HG03103 (cell line): ENCODE data around the gene KPNB1.

Experiments used
- ATAC-seq: cut with Tn5 transposase; IDR thresholded peaks from one replicate; pipeline ENCODE4 v1.9.1; 2021; ENCODE audit warnings: low read depth; ENCODE audit not compliant: unreplicated experiment

Gene KPNB1

GRCh38 chr17:47708312-47708863 is 58.7 kb downstream of the KPNB1 start:
- ATAC-seq: no peak

GRCh38 chr17:47708864-47709541 is 59.3 kb downstream of the KPNB1 start:
- ATAC-seq: no peak

DNA sequence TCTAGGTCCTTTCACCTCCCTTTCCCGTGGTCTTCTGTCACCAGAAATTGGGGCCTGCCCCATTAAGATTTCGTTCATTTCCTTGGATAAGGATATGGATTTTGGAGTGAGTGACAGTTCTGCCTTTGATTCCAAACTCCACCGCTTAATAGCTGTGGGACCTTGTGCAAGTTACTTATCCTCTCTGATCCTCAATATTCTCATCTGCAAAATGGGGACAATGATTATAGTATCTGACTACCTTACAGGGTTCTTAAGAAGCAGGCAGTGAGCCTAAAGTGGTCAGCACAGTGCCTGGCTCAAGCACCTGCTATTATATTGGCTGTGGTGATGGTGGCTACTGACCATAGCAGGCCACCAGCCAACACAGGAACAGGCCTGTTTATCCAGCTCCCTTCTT is 59.9 kb downstream of the KPNB1 start:
- ATAC-seq: no peak

DNA sequence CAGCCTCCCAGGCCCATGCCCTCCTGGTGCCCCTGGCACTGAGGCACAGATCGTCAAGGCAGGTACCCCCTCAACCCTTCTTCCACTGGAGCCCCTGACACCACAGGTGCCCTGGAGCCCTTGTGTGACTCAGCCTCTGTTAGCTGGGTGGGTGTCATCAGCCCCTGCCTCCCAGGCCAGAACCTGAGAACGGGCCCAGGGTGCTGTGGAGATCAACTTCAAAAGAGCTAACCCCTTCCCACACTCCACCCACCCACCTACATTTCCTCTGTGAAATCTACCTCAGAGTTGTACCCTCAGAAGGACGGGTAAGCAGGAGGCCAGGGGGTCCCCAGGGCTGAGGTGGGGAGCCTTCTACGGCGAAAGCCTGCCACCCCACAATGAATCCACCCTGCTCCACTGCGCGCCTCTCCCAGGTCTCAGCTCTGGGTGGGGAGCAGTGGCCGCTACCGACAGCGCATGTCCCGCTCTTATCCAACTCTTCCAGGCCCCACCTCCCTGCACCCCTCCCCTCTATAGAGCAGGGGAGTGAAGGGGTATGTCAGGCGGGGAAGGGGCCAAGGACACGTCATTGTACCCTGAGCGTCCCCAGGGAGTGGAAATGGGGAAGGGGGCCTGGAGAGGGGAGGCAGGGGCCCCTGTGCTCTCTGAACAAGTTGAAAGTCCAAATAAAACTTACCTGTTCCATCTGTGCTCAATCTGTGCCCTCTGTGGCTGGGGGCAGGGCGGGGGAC is 61.8 kb downstream of the KPNB1 start:
- no peak for ATAC-seq

GRCh38 chr17:47712330-47713023 is 62.8 kb downstream of the KPNB1 start:
- no peak for ATAC-seq

GRCh38 chr17:47713980-47714700 is 64.4 kb downstream of the KPNB1 start:
- no peak for ATAC-seq

- no peak for ATAC-seq
These were observed 65.2 kb downstream of the KPNB1 start for GRCh38 chr17:47714773-47715396.

DNA sequence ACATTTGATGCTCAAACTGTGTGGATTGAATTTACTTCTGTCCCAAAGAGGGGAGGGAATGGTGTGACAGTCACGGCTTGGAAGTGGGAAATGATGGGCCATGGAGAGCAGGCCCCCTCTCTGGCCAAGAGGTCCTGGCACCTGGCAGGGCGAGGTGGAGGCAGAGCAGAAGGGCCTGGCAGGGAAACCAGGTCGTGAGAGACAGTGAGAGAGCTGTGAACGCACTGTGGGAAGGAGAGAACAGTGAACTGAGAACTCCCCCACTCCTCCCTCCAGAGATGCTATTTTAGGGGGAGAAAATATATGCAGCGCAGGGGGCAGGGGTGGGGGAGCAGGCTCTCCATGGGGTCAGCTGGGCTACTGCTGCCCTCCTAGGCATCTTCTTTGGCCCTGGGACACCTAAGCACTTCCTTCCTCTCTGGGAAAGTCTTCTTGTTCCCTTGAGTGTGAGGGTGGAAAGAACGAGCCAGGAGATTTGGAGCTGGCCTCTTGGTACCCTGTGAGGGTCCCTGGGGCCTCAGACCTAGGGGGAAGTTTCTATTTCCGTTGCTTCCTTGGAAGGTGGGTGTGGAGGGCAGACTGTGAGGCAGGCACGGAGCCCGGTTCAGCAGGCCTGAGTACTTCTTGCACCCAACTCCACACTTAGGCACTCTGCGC is 66.1 kb downstream of the KPNB1 start:
- ATAC-seq: no peak

DNA sequence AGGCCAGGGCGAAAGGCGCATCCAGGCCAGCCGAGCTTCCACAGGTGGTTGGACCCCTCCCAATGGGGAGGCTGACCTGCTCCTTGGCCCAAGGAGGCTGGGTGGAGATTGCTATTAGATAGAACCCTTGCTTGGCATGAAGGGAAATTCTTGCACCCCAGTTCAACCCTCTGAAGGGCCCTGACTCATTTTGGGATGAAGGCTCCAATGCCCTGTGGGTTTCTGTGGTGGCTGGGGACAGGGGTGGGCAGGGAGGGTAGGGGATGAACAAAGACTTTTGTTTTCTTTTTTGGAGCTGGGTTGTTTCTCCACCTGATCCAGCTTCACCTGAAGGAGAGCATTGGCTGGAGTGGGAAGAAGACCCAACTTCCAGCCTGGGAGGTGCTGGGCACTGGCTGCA is 66.7 kb downstream of the KPNB1 start:
- ATAC-seq: no peak

- ATAC-seq: no peak
These were observed 67.6 kb downstream of the KPNB1 start for GRCh38 chr17:47717261-47717697.

- ATAC-seq: no peak
These were observed 68.4 kb downstream of the KPNB1 start for GRCh38 chr17:47717979-47718621.

DNA sequence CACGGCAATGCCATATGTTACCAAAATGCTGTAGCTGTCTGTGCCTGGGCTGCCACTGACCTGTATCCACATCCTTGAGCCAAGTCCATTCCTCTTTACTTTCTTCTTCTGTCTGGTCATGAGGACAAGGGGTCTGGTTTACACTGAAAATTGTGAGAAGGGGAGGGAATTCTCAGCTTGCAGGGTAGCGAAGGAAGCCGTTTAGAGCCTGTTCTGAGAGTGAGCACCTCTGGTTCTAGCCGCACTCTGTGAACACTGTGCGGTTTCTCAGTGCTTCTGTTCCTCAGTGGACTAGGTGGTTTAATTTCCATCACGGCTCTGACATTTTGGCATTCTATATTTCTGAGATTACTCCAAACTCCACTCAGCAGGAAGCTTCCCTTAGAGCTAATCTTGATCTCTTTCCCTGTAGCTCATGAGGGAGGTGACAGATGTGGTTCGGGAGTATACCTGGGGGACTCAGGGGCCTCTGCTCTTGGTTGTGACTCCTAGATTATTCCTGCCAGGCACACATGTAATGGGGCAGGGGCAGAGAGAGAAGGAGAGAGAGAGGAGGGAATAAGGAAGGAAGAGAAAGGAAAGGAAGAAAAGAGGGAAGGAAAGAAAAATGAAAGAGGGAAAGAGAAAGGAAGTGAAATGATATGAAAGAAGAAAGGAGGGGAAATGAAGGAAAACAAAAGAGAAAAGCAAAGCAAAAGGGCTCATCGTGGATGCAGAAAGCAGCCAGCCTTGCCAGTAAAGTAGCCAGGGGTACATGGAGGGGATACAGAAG is 69.1 kb downstream of the KPNB1 start:
- no peak for ATAC-seq

DNA sequence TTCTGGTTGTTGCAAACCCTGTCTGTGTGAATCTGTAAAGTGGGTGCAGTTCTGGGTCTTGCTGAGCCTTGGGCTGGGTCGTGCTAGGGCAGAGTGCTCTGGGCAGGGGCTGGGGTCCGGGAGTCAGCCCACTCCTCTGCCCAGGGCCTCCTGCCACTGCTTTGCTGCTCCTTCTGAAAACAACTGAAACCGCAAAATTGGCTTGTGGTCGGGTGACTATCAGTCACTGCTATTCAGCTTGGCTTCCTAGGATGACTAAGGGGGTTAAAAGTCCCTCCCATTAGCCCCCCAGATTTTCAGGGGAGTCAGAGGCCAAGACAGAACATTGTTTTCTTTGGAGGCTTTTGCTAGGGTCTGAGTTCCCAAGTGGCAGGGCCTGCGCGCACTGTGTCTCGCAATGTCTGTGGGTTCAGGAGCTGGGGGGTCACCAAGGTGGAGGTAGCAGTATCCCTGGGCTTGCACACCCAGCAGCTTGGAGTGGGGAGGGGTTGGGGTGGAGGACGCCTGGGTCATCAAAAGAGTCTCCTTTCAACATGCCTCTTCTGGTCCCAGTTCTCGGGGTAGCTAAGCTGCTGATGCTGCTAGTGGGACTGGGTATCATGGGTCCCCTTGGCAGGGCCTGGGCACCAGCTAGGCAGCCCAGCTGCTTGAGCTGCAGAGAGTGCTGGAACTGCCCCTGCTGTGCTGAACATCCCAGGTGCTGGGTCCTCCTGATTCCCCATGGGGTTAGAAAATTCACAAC is 69.9 kb downstream of the KPNB1 start:
- no peak for ATAC-seq

- ATAC-seq: no peak
These were observed 70.5 kb downstream of the KPNB1 start for GRCh38 chr17:47720196-47720595.

- ATAC-seq: no peak
These were observed 71.2 kb downstream of the KPNB1 start for GRCh38 chr17:47720754-47721533.

GRCh38 chr17:47721725-47722124 is 72.0 kb downstream of the KPNB1 start:
- ATAC-seq: no peak

DNA sequence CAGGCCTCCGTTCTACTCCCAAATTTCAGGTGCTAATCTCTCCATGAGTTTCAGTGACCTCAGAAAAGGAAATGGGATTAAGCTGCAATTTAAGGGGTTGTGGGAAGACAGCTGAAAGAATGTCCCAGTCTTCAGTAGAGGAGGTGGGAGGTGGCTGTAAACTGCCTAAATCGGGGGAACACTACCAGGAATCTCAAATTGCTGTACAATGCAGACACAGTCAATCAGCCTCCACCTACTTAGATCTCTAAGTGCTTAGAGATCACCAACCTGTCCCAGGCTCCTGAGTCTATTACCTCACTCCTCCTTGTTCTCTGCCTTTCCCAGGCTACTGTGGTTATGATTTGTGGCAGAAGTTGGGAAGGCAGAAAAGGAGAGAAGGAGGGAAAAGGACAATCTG is 75.0 kb downstream of the KPNB1 start:
- no peak for ATAC-seq
